Activated CD4-positive, alpha-beta T cell treated with anti-CD3 and anti-CD28 coated beads, Interleukin-2, amount 50 U/mL, for 48 hours (primary cell): ENCODE measurements around the gene GAN.
A peak's percentile ranks its signal among the peaks of the same experiment; 100 is the strongest.
"Not testable (repeated sequence)": the region's sequence is repeated elsewhere in the genome, so short reads cannot be mapped to it uniquely, and the experiment has no call there.

Experiments
- DNase-seq, 2 experiments: peaks; one replicate each; pipeline ENCODE4 v3.0.0-alpha.2; 2020

The GAN gene

GRCh38 chr16:81310045-81310644 lies 4.6 kb upstream of the GAN start:
- DNase-seq = no peak

GRCh38 chr16:81311762-81312161 lies 3.0 kb upstream of the GAN start:
- no peak for DNase-seq

- peak; percentile 13 to 15 for DNase-seq
Observed at GRCh38 chr16:81313701-81314602, 810 bp upstream of the GAN start.

GRCh38 chr16:81315271-81316175 lies 761 bp downstream of the GAN start:
- DNase-seq = peak; percentile 57

- no peak for DNase-seq
Observed at GRCh38 chr16:81316176-81316496, 1.4 kb downstream of the GAN start.

GRCh38 chr16:81318711-81319110 lies 3.9 kb downstream of the GAN start:
- no peak for DNase-seq

GRCh38 chr16:81319221-81319912 lies 4.6 kb downstream of the GAN start:
- DNase-seq = no peak

GRCh38 chr16:81321039-81321438 lies 6.3 kb downstream of the GAN start:
- DNase-seq = no peak

GRCh38 chr16:81321536-81321935 lies 6.8 kb downstream of the GAN start:
- no peak for DNase-seq

GRCh38 chr16:81324808-81325207 lies 10.0 kb downstream of the GAN start:
- DNase-seq = no peak

GRCh38 chr16:81327011-81327410 lies 12.2 kb downstream of the GAN start:
- DNase-seq = no peak

- no peak for DNase-seq
Observed at GRCh38 chr16:81327447-81328196, 12.9 kb downstream of the GAN start.

GRCh38 chr16:81329947-81330346 lies 15.2 kb downstream of the GAN start:
- no peak for DNase-seq

GRCh38 chr16:81333356-81333755 lies 18.6 kb downstream of the GAN start:
- no peak for DNase-seq

GRCh38 chr16:81335669-81336068 lies 20.9 kb downstream of the GAN start:
- DNase-seq = peak; percentile 45 to 58

GRCh38 chr16:81337097-81337496 lies 22.3 kb downstream of the GAN start:
- DNase-seq = no peak

GRCh38 chr16:81345172-81345571 lies 30.4 kb downstream of the GAN start:
- not testable (repeated sequence) for DNase-seq

GRCh38 chr16:81347425-81347824 lies 32.7 kb downstream of the GAN start:
- DNase-seq = no peak

- no peak for DNase-seq
Observed at GRCh38 chr16:81349608-81350305, 35.0 kb downstream of the GAN start.

- DNase-seq = no peak
Observed at GRCh38 chr16:81350306-81350615, 35.5 kb downstream of the GAN start.

GRCh38 chr16:81353895-81354294 lies 39.1 kb downstream of the GAN start:
- DNase-seq = no peak
